Neuronal stem cell (in vitro differentiated cells): ENCODE results near the gene SUV39H1.

Experiments
- DNase-seq: peaks from one replicate; pipeline ENCODE4 v3.0.0-alpha.2; 2013; ENCODE audit warnings: low spot score
- H2AFZ ChIP-seq: one replicate; pipeline ENCODE4 v1.6.1; 2013; ENCODE audit warnings: mild to moderate bottlenecking, low read length, inconsistent platforms
- H2AK5ac ChIP-seq: 2 replicates; pipeline ENCODE4 v1.6.1; 2013; ENCODE audit warnings: low read depth, mild to moderate bottlenecking, inconsistent platforms, low read length, moderate library complexity, mixed read lengths
- H2BK120ac ChIP-seq: 2 replicates; pipeline ENCODE4 v1.6.1; 2013; ENCODE audit warnings: low read depth, mild to moderate bottlenecking, inconsistent platforms, low read length, moderate library complexity, mixed read lengths
- H2BK12ac ChIP-seq: one replicate; pipeline ENCODE4 v1.6.1; 2013; ENCODE audit warnings: low read length, inconsistent platforms
- H2BK15ac ChIP-seq: 2 replicates; pipeline ENCODE4 v1.6.1; 2013; ENCODE audit warnings: mild to moderate bottlenecking, low read length, inconsistent platforms, mixed read lengths
- H2BK5ac ChIP-seq: one replicate; pipeline ENCODE4 v1.6.1; 2013; ENCODE audit warnings: inconsistent platforms, mild to moderate bottlenecking, low read length, moderate library complexity
- H3K14ac ChIP-seq: one replicate; pipeline ENCODE4 v1.6.1; 2013; ENCODE audit warnings: low read length, inconsistent platforms
- H3K18ac ChIP-seq: 2 replicates; pipeline ENCODE4 v1.6.1; 2013; ENCODE audit warnings: low read length, inconsistent platforms
- H3K23ac ChIP-seq: 2 replicates; pipeline ENCODE4 v1.6.1; 2013; ENCODE audit warnings: low read depth, mild to moderate bottlenecking, mixed read lengths, low read length, inconsistent platforms; ENCODE audit not compliant: poor library complexity
- H3K27ac ChIP-seq: replicated peaks from 3 replicates; pipeline ENCODE4 v1.5.1; 2013; ENCODE audit warnings: low read length, inconsistent platforms
- H3K27me3 ChIP-seq, 3 experiments: 2 replicates each; pipeline ENCODE4 v1.6.1; 2013; ENCODE audit warnings: low read length in 3 of 3, mild to moderate bottlenecking in 2 of 3, inconsistent platforms in 1 of 3, low read depth in 1 of 3, mixed read lengths in 1 of 3, moderate library complexity in 1 of 3; ENCODE audit not compliant: control insufficient read depth in 3 of 3, insufficient read depth in 3 of 3
- H3K36me3 ChIP-seq, 2 donors: replicated peaks in 1 of 2; 2 replicates each; pipeline ENCODE4 v1.6.1; 2013; ENCODE audit warnings: low read length in 2 of 2; ENCODE audit not compliant: control insufficient read depth in 2 of 2, insufficient read depth in 2 of 2
- H3K4ac ChIP-seq: 2 replicates; pipeline ENCODE4 v1.6.1; 2013; ENCODE audit warnings: inconsistent platforms, mild to moderate bottlenecking, low read length, moderate library complexity
- H3K4me1 ChIP-seq, 2 donors: 1 replicate in 1 of 2; 2 replicates in 1 of 2; pipeline ENCODE4 v1.6.1; 2013; ENCODE audit warnings: low read length in 2 of 2, low read depth in 1 of 2; ENCODE audit not compliant: control insufficient read depth in 2 of 2, insufficient read depth in 1 of 2
- H3K4me2 ChIP-seq: one replicate; pipeline ENCODE4 v1.6.1; 2013; ENCODE audit warnings: mild to moderate bottlenecking, low read length, inconsistent platforms; ENCODE audit not compliant: insufficient read depth, poor library complexity, severe bottlenecking
- H3K4me3 ChIP-seq, 2 donors: 2 replicates each; pipeline ENCODE4 v1.5.1; 2013; ENCODE audit warnings: low read length in 2 of 2, mild to moderate bottlenecking in 2 of 2, inconsistent platforms in 1 of 2, moderate library complexity in 1 of 2
- H3K79me1 ChIP-seq: one replicate; pipeline ENCODE4 v1.6.1; 2013; ENCODE audit warnings: low read depth, mild to moderate bottlenecking, inconsistent platforms, low read length, moderate library complexity
- H3K9ac ChIP-seq: one replicate; pipeline ENCODE4 v1.6.1; 2013; ENCODE audit warnings: mild to moderate bottlenecking, low read depth, low read length, inconsistent platforms; ENCODE audit not compliant: poor library complexity
- H3K9me3 ChIP-seq, 2 donors: replicated peaks in 1 of 2; 2 replicates each; pipeline versions ENCODE3 to v1.6.1; 2013; ENCODE audit warnings: low read length in 2 of 2, mild to moderate bottlenecking in 2 of 2, inconsistent platforms in 1 of 2, low read depth in 1 of 2, mixed read lengths in 1 of 2, moderate library complexity in 1 of 2; ENCODE audit not compliant: control insufficient read depth in 2 of 2, insufficient read depth in 1 of 2
- H4K8ac ChIP-seq: one replicate; pipeline ENCODE4 v1.6.1; 2013; ENCODE audit warnings: low read depth, mild to moderate bottlenecking, inconsistent platforms, low read length, moderate library complexity
- H4K91ac ChIP-seq: one replicate; pipeline ENCODE4 v1.6.1; 2013; ENCODE audit warnings: low read length, low read depth, mild to moderate bottlenecking, inconsistent platforms; ENCODE audit not compliant: poor library complexity
- WGBS, 2 donors: extraction: QIAGEN DNeasy Blood & Tissue Kit; methylation state at CpG; one replicate each; pipeline ENCODE4 v1.1.7; 2013; ENCODE audit warnings: missing lambda C conversion rate in 2 of 2, mixed read lengths in 1 of 2; ENCODE audit not compliant: insufficient read length in 2 of 2, insufficient replicate concordance in 1 of 2; ENCODE audit errors: extremely low coverage in 2 of 2; 5-methylcytosine and 5-hydroxymethylcytosine counted together

The SUV39H1 gene

GRCh38 chrX:48696909-48697727, 584 bp downstream of the SUV39H1 start:
- H3K27me3 ChIP-seq: no peaks in the 10 kb centered on the region
- peak overlapping the region; percentile 87 for H3K18ac ChIP-seq
- no peak overlapping the region for H2BK120ac ChIP-seq
- H3K14ac ChIP-seq: no peak overlapping the region
- H2BK12ac ChIP-seq: no peak overlapping the region
- no peak overlapping the region for H4K91ac ChIP-seq
- no peak overlapping the region for H4K8ac ChIP-seq
- H3K79me1 ChIP-seq: no peaks in the 10 kb centered on the region
- peak overlapping the region; percentile 82 for H3K27ac ChIP-seq
- H3K9me3 ChIP-seq: no peaks in the 10 kb centered on the region
- H3K9ac ChIP-seq: no peak overlapping the region
- peak overlapping the region; percentile 52 for H3K4me2 ChIP-seq
- H2BK5ac ChIP-seq: no peak overlapping the region
- H3K36me3 ChIP-seq: peaks cover 16 to 35% of the 10 kb centered on the region in 2 donors
- H2AK5ac ChIP-seq: no peak overlapping the region
- DNase-seq: no peak
- no peak overlapping the region for H3K23ac ChIP-seq
- H3K4me3 ChIP-seq: peak overlapping the region; percentile 69 to 91
- H2BK15ac ChIP-seq: no peak overlapping the region
- WGBS, 2 donors: no CpG with 5 or more reads among the region's 56 CpGs
- peak overlapping the region; percentile 73 for H2AFZ ChIP-seq
- peaks cover 3 to 12% of the 10 kb centered on the region in 2 donors for H3K4me1 ChIP-seq
- no peak overlapping the region for H3K4ac ChIP-seq

GRCh38 chrX:48698306-48698705, 1.8 kb downstream of the SUV39H1 start:
- H3K23ac ChIP-seq: no peak overlapping the region
- H3K9ac ChIP-seq: no peak overlapping the region
- no peak overlapping the region for H4K8ac ChIP-seq
- H3K9me3 ChIP-seq: no peaks in the 10 kb centered on the region
- H3K27ac ChIP-seq: no peak overlapping the region
- no peak overlapping the region for H2BK5ac ChIP-seq
- H3K4ac ChIP-seq: no peak overlapping the region
- H3K36me3 ChIP-seq: peaks cover 23 to 47% of the 10 kb centered on the region in 2 donors
- H2AFZ ChIP-seq: no peak overlapping the region
- no peak overlapping the region for H3K4me3 ChIP-seq
- no peaks in the 10 kb centered on the region for H3K27me3 ChIP-seq
- no peak overlapping the region for H3K14ac ChIP-seq
- H2BK120ac ChIP-seq: no peak overlapping the region
- H2BK15ac ChIP-seq: no peak overlapping the region
- no peak overlapping the region for H3K18ac ChIP-seq
- H3K4me1 ChIP-seq: peaks cover 3 to 12% of the 10 kb centered on the region in 2 donors
- H2AK5ac ChIP-seq: no peak overlapping the region
- no CpG with 5 or more reads among the region's 5 CpGs for WGBS, 2 donors
- no peak overlapping the region for H3K4me2 ChIP-seq
- DNase-seq: no peak
- peaks cover 3% of the 10 kb centered on the region for H3K79me1 ChIP-seq
- no peak overlapping the region for H2BK12ac ChIP-seq
- H4K91ac ChIP-seq: no peak overlapping the region

- Histone ChIP-seq H3K4ac (no peak overlapping the region), H2AFZ (no peak overlapping the region), H3K4me2 (no peak overlapping the region), H2BK5ac (no peak overlapping the region), H3K23ac (no peak overlapping the region), H3K18ac (no peak overlapping the region), H3K27me3 (no peaks in the 10 kb centered on the region), H2AK5ac (no peak overlapping the region), H3K9me3 (no peaks in the 10 kb centered on the region), H3K79me1 (peaks cover 3% of the 10 kb centered on the region), H3K14ac (no peak overlapping the region), H2BK12ac (no peak overlapping the region), H2BK15ac (no peak overlapping the region), H2BK120ac (no peak overlapping the region), H3K4me3 (no peak overlapping the region), H3K9ac (no peak overlapping the region), H3K27ac (no peak overlapping the region), H4K8ac (no peak overlapping the region), H3K36me3 (peaks cover 27 to 66% of the 10 kb centered on the region in 2 donors), H3K4me1 (peaks cover 3 to 6% of the 10 kb centered on the region in 2 donors), H4K91ac (no peak overlapping the region)
- no CpG with 5 or more reads among the region's 23 CpGs for WGBS, 2 donors
- DNase-seq: no peak
These were observed 3.7 kb downstream of the SUV39H1 start for GRCh38 chrX:48700246-48700645.

DNA sequence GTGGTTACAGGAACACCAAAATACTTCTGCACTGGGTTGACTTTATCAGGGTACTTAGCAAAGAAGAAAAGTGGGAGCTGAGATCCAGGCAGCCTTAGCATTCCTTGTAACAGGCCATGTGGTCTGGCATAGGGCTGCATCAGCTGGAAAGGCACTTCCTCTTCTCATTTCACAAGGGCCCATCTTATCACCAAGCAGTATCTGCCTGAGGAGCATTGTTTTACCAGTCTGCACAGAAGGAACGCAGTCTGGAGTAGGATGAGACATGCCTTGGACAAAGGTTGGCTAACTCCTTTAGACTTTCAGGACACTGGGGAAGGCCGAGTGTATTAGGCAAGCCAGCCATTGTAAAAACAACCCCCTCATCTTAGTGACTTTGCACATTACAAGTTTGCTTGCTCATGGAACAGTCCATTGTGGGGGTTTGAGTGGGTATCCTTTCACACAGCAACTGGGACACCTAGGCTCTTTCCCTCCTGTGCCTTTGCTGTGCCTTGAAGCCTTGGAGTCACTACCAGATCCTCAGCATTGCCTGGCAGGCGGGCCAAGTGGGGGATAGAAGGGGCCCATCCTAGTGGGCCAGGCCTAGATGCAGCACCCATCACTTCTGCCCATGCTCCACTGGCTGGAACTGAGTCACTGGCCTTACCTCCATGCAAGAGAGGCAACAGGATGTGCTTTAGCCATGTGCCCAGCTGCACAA, 4.6 kb downstream of the SUV39H1 start:
- H2AFZ ChIP-seq: no peak overlapping the region
- no peak overlapping the region for H3K9ac ChIP-seq
- no peak overlapping the region for H2BK120ac ChIP-seq
- H3K79me1 ChIP-seq: peaks cover 7% of the 10 kb centered on the region
- H3K27ac ChIP-seq: no peak overlapping the region
- no peak overlapping the region for H4K91ac ChIP-seq
- H2BK15ac ChIP-seq: no peak overlapping the region
- WGBS, 2 donors: no CpG with 5 or more reads among the region's 3 CpGs
- H4K8ac ChIP-seq: no peak overlapping the region
- H3K18ac ChIP-seq: no peak overlapping the region
- H3K4me2 ChIP-seq: no peak overlapping the region
- peaks cover 27 to 74% of the 10 kb centered on the region in 2 donors for H3K36me3 ChIP-seq
- H3K4ac ChIP-seq: no peak overlapping the region
- H2BK12ac ChIP-seq: no peak overlapping the region
- no peak for DNase-seq
- H3K23ac ChIP-seq: no peak overlapping the region
- H2BK5ac ChIP-seq: no peak overlapping the region
- no peaks in the 10 kb centered on the region for H3K4me1 ChIP-seq
- H2AK5ac ChIP-seq: no peak overlapping the region
- H3K27me3 ChIP-seq: no peaks in the 10 kb centered on the region
- no peak overlapping the region for H3K14ac ChIP-seq
- no peak overlapping the region for H3K4me3 ChIP-seq
- no peaks in the 10 kb centered on the region for H3K9me3 ChIP-seq
